ENCODE measurements around the gene HIPK3.

The HIPK3 gene

GRCh38 chr11:33307984-33308383 is 50.8 kb downstream of the HIPK3 start:
- no peak for DNase-seq (ENCODE audit: low spot score)

GRCh38 chr11:33309118-33309517 is 51.9 kb downstream of the HIPK3 start:
- no peak for DNase-seq (ENCODE audit: low spot score)

DNA sequence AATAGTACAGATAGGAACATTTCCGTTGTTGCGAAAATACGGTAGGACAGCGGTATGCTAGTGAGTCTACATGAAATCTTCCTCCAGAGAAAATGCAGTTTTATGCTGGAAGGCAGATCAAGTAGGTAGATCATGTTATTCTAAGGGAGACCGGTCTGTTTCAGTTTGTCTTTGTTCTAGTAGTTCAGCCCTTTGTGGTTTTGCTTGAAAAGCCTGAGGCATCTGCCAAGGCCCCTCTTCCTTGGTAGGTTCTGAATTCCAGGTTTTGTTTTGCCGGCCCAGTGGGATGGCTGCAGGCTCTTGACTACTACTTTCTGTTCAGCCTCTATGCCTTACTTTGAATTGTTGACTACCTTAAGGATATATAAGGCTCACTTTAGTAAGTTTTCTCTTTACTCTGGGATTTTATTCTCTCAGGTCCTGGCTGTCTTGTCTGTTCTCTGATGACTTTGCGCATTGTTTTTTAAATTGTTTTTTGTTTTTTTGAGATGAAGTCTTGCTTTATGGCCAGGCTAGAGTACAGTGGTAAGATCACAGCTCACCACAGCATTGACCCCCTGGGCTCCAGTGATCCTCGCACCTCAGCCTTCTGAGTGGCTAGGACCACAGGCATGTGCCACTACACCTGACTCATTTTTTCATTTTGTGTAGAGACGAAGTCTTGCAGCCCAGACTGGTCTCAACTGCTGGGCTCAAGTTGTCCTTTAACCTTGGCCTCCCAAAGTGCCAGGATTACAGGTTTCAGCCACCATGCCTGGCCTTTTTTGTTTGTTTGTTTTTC is 53.7 kb downstream of the HIPK3 start:
- no peak for DNase-seq (ENCODE audit: low spot score)

DNA sequence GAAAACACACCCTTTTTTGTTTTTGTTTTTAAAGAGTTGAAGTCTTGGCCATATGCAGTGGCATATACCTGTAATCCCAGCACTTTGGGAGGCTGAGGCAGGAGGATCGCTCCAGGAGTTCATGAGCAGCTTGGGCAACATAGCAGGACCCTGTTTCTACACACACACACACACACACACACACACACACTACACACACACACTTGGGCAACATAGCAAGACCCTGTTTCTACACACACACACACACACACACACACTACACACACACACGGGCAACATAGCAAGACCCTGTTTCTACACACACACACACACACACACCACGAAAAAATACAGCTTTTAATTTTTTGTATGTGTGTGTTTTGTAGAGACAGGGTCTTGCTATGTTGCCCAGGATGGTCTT is 54.5 kb downstream of the HIPK3 start:
- no peak for DNase-seq (ENCODE audit: low spot score)

DNA sequence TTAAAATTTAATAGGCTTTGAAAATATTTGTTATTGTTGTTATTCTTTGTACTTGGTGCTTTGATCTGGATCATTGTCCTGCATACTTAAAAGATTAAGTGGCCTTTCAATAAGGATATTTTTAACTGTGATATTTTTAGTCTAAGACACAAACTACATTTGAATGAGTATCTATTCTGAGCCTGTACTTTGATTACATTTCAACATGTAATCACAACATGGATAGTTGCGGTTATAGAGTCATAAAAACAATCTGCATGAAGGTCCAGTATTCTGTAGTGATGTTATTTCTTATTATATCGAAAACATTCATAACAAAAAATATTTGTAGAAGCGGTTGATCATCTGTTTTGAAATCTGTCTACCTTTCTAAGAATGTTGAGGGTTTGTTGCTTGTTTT is 58.6 kb downstream of the HIPK3 start:
- no peak for DNase-seq (ENCODE audit: low spot score)

DNA sequence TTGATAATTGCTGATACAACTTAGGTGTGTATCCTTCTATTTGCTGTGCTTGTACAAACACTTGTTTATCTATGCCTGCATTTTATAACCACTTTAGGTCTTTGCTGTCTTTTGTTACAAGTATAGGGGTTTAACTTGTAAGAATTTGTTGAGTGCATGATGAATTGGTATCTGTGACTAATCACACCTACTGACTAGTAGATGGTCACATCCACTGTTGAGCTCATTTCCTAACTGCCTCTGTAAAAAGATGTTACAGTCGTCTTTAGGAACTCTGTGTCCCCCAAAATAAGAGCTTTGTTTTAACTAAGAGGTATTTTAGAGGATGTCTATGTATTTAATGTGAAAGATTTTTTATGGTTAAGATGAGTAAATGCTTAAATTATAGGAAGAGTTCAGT is 60.5 kb downstream of the HIPK3 start:
- no peak for DNase-seq (ENCODE audit: low spot score)

- DNase-seq (ENCODE audit: low spot score), result no peak
These were observed 63.0 kb downstream of the HIPK3 start for GRCh38 chr11:33320016-33320813.

DNA sequence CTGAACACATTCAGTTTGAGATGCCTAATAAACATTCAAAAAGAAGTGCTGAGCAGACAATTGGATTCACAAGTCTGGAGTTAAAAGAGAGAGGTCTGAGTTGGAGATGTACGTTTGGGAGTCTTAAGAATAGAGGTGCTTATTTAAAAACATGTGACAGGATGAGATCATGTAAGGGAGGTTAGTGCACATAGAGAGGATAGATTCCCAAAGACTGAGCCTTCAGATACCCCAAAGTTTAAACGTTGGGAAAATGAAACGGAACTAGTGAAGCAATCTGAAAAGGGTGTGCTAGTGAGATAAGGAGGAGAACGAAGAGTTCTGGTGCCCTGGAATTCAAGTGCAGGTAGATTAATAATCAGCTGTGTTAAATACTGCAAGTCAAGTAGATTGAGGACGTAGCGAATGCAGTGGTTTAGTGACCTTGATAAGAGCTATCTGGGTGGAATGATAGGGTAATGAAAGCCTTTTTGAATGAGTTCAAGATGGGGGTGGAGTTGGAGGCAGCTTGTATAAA is 63.7 kb downstream of the HIPK3 start:
- no peak for DNase-seq (ENCODE audit: low spot score)

- no peak for DNase-seq (ENCODE audit: low spot score)
These were observed 64.2 kb downstream of the HIPK3 start for GRCh38 chr11:33321422-33321821.

DNA sequence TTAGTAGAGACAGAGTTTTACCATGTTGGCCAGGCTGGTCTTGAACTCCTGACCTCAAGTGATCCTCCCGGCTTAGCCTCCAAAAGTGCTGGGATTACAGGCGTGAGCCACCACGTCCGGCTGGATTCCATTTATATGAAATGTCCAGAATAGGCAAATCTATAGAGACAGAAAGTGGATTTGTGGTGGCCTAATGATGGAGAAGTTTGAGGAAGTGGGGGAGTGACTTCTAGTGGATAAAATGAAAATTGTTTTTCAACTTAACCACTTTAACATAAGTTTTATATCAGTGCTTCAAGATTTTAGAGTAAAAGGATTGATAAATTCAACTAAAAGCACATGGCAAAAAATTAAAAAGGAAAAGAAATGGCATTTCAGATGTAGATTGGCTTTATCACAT is 66.2 kb downstream of the HIPK3 start:
- no peak for DNase-seq (ENCODE audit: low spot score)

GRCh38 chr11:33324302-33324985 is 67.3 kb downstream of the HIPK3 start:
- DNase-seq (ENCODE audit: low spot score), result no peak

DNA sequence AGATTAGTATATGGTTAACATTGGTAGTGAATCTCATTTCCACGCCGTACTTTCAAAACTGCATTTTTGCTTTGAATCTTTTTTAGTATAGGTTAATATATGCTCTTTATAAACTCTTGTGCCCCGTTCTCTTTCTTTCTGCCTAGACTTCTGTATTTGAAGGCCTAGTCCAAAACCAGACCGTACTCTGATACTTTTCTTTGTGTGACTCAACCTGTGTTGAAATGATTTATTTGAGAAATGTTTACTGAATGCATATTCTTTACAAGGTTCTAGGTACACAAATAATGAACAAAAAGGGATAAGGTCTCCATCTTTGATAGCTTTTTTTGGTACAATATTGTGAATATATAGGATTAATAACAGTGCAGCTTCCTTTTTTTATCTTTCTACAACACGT is 68.3 kb downstream of the HIPK3 start:
- DNase-seq (ENCODE audit: low spot score), result no peak

GRCh38 chr11:33329705-33330329 is 72.6 kb downstream of the HIPK3 start:
- DNase-seq (ENCODE audit: low spot score), result peak; percentile 70

DNA sequence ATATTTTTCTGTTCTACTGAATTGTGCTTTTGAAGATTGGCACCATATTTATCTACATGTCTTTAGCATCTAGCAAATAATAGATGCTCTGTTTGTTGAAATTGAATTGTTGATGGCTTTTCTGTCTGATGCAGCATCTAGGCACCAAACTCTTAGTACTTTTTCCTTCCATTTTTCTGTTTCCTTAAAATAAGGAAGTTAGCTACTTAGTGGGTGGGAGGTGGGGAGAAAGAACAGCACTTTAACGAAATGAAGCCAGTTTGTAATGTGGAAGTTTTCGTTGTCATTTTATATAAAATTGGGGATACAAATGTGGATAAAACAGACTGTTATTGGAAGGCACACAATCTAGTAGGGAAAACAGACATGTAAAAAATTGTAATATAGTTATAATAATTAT is 76.6 kb downstream of the HIPK3 start:
- no peak for DNase-seq (ENCODE audit: low spot score)

- DNase-seq (ENCODE audit: low spot score), result no peak
These were observed 77.4 kb downstream of the HIPK3 start for GRCh38 chr11:33334627-33335026.

- no peak for DNase-seq (ENCODE audit: low spot score)
These were observed 82.1 kb downstream of the HIPK3 start for GRCh38 chr11:33339247-33339646.

DNA sequence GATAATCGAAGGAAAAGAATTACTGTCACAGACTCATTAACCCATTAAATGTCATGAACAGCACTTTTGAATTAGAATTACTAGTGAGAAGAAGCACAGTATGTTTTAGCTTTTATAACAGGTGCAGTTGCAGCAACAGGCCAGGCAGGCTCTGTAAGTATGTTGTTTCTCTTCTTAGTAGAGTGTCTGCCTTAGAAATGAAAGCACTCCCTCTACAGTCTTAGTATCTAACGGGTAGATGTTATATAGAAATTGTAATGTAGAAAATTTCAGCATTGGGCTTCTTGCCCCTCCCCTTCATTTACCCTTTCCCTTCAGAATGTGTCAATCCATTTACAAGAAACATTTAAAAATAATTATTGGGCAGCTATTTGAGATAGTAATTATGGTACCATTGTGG is 87.4 kb downstream of the HIPK3 start:
- DNase-seq (ENCODE audit: low spot score), result no peak

DNA sequence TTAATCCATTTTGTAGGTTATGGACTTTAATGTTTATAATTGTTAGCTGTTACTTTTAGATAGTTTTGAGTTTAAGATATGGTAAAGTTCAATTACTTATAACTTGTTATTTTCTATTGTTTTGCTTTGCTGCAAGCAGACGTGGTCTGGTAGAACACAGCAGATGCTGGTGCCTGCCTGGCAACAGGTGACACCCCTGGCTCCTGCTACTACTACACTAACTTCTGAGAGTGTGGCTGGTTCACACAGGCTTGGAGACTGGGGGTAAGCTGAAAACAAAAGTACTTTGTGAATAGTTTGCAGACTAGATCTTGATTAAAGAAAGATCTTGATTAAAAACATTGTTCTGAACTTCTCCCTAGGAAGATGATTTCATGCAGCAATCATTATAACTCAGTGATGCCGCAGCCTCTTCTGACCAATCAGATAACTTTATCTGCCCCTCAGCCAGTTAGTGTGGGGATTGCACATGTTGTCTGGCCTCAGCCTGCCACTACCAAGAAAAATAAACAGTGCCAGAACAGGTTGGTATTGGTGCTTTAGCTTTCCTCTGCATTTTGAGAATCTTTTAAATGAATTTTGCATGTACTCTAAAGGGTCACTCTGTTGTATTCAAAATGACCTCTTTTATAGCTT is 90.4 kb downstream of the HIPK3 start:
- DNase-seq (ENCODE audit: low spot score), result no peak

- no peak for DNase-seq (ENCODE audit: low spot score)
These were observed 93.1 kb downstream of the HIPK3 start for GRCh38 chr11:33350287-33350686.

DNA sequence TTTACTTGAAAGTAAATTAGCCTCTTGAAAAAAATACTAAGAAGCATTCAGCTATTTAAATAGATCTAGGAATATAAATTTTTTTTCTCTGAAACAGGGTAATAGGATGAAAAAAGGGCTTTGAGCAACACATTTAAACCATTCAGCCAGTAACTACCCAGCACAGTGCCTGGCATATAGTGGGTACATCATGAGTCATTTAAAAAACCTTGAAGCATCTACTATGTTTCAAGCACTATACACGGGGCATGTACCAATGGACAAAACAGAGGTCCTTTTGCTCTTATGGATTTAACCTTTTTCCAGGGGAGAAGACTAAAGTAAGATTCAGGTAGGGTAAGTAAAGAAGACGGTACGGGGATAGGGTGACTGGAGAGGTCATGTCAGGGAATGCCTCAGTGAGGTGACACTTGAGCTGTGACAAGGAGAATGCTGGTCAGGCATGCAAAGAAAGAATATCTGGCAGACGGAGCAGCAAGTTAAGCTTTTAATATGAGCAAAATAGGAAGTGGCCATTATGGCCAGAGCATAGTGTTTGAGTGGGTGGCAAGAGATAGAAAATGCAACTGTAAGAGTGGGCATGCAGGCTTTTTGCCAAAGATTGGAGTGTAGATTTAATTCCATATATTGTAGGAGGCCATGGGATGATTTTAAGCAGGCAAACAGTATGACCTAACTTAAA is 101.1 kb downstream of the HIPK3 start:
- no peak for DNase-seq (ENCODE audit: low spot score)

DNA sequence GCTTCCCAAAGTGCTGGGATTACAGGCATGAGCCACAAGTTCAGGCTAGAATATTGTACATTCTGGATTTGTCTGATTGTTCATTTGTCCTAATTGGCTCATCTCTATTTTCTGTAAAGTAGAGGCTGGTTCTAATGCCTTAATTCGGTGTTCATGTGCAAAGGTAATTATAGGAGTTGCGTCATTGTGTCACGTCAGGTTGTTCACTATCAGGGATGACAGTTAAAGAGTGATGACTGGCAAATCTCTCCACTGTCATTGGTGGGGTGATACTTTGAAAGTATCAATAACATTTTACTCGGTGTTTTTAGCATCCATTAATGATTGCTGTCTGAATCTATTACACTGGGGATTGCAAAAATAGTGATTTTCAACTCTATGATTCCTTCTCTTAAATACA is 103.5 kb downstream of the HIPK3 start:
- DNase-seq (ENCODE audit: low spot score), result no peak
